Upper lobe of left lung (tissue), 6 donors: ENCODE measurements around the gene TMEM132D. TPM values are rescaled to one million over a fixed set of nuclear protein-coding genes. Genes with fewer than 3 reads are reported as not detected.

Experiments
- ATAC-seq, 2 donors: fragments of 200-7000 bp; cut with Tn5 transposase; one replicate each; pipeline ENCODE4 v1.9.1; 2022; ENCODE audit warnings: mild to moderate bottlenecking in 2 of 2, moderate library complexity in 2 of 2; ENCODE audit not compliant: low FRiP score in 2 of 2
- DNase-seq, 2 donors: peaks; one replicate each; pipeline ENCODE4 v3.0.0-alpha.2; 2019 to 2020
- H3K27ac ChIP-seq, 4 donors: fragments of 200-600 bp; sonication (generic); one replicate each; pipeline ENCODE4 v1.5.1; 2016 to 2019
- H3K27me3 ChIP-seq, 4 donors: fragments of 200-600 bp; sonication (generic); one replicate each; pipeline ENCODE4 v1.5.1; 2017 to 2019
- H3K36me3 ChIP-seq, 4 donors: fragments of 200-600 bp; sonication (generic); one replicate each; pipeline ENCODE4 v1.5.1; 2016 to 2019
- H3K4me1 ChIP-seq, 4 donors: fragments of 200-600 bp; sonication (generic); one replicate each; pipeline ENCODE4 v1.5.1; 2018 to 2019
- H3K4me3 ChIP-seq, 4 donors: fragments of 200-600 bp; sonication (generic); one replicate each; pipeline ENCODE4 v1.5.1; 2017 to 2019; ENCODE audit warnings: mild to moderate bottlenecking in 2 of 4, moderate library complexity in 1 of 4
- H3K9me3 ChIP-seq, 4 donors: fragments of 200-600 bp; sonication (generic); one replicate each; pipeline ENCODE4 v1.5.1; 2018 to 2019
- EP300 ChIP-seq, 4 donors: sonication (generic); formaldehyde crosslinking; IDR thresholded peaks; one replicate each; pipeline ENCODE4 v1.5.1; 2017; ENCODE audit warnings: antibody characterized with exemption in 4 of 4, control low read depth in 2 of 4
- POLR2A ChIP-seq, 4 donors: fragments of 450-650 bp; IDR thresholded peaks; one replicate each; pipeline ENCODE4 v1.5.1; 2016 to 2017; ENCODE audit warnings: antibody characterized with exemption in 4 of 4, mild to moderate bottlenecking in 2 of 4
- POLR2AphosphoS5 ChIP-seq, 2 donors: sonication (generic); formaldehyde crosslinking; IDR thresholded peaks; one replicate each; pipeline ENCODE4 v1.5.1; 2017; ENCODE audit warnings: antibody characterized with exemption in 2 of 2
- WGBS, 2 donors: methylation state at CpG; one replicate each; pipeline ENCODE4 v1.1.5; 2017 to 2018; 5-methylcytosine and 5-hydroxymethylcytosine counted together
- total RNA-seq, 6 donors: library from RNA; depleted of rRNA in 4 of 6; stranded (reverse); fragments of >200 nt in 4 of 6; gene quantifications; one replicate each; pipeline versions ENCODE4 v1.1.0 to v1.2.1, GENCODE V29; 2016 to 2021
- TF ChIP-seq, protein P1 (sequence below), 6 experiments: fragments of 450-650 bp in 4 of 6; fragments of 200-600 bp in 2 of 6; sonication (generic) in 2 of 6; IDR thresholded peaks; one replicate each; pipeline ENCODE4 v1.5.1; 2016 to 2019; ENCODE audit warnings: antibody characterized with exemption in 6 of 6
- donor health status: DM: no; HTN: no; CAD: no; lungs with moderate emphysema.
- donor health status: DM: no; HTN: yes; CAD: no; lungs with severe emphysema.

Gene TMEM132D
- total RNA-seq, 6 donors from 2014 or later: 0.30 to 1.0 (median 0.79) TPM; not detected in 1

- WGBS, 2 donors: 88 to 92% methylated on average over 1 of the region's 1 CpG
- ATAC-seq (no peak), DNase-seq (no peak)
- Histone ChIP-seq H3K36me3 (no peaks in the 10 kb centered on the region), H3K27ac (no peak overlapping the region), H3K27me3 (no peaks in the 10 kb centered on the region), H3K4me3 (no peak overlapping the region), H3K9me3 (peaks cover 0 to 38% (median 7%) of the 10 kb centered on the region in 4 donors), H3K4me1 (no peaks in the 10 kb centered on the region)
- TF ChIP-seq POLR2A (IDR thresholded peaks at IDR 0.05): no peak
- TF ChIP-seq POLR2AphosphoS5 (IDR thresholded peaks at IDR 0.05): no peak
- TF ChIP-seq EP300 (IDR thresholded peaks at IDR 0.05): no peak
- TF ChIP-seq, protein P1, sequence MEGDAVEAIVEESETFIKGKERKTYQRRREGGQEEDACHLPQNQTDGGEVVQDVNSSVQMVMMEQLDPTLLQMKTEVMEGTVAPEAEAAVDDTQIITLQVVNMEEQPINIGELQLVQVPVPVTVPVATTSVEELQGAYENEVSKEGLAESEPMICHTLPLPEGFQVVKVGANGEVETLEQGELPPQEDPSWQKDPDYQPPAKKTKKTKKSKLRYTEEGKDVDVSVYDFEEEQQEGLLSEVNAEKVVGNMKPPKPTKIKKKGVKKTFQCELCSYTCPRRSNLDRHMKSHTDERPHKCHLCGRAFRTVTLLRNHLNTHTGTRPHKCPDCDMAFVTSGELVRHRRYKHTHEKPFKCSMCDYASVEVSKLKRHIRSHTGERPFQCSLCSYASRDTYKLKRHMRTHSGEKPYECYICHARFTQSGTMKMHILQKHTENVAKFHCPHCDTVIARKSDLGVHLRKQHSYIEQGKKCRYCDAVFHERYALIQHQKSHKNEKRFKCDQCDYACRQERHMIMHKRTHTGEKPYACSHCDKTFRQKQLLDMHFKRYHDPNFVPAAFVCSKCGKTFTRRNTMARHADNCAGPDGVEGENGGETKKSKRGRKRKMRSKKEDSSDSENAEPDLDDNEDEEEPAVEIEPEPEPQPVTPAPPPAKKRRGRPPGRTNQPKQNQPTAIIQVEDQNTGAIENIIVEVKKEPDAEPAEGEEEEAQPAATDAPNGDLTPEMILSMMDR (IDR thresholded peaks at IDR 0.05): no peak
These were observed 222.7 kb downstream of the TMEM132D start for GRCh38 chr12:129681151-129681550.

GRCh38 chr12:129676411-129676810 is 227.4 kb downstream of the TMEM132D start:
- no peak for TF ChIP-seq EP300 (IDR thresholded peaks at IDR 0.05)
- no peak for TF ChIP-seq POLR2A (IDR thresholded peaks at IDR 0.05)
- no peak for TF ChIP-seq POLR2AphosphoS5 (IDR thresholded peaks at IDR 0.05)
- TF ChIP-seq, protein P1 (IDR thresholded peaks at IDR 0.05): no peak
- H3K9me3 ChIP-seq: peaks cover 0 to 11% (median 3%) of the 10 kb centered on the region in 4 donors
- DNase-seq (no peak), ATAC-seq (no peak)
- no peaks in the 10 kb centered on the region for H3K27me3 ChIP-seq
- no peak overlapping the region for H3K4me3 ChIP-seq
- WGBS, 2 donors: 81 to 82% methylated on average over 7 of the region's 7 CpGs
- no peak overlapping the region for H3K27ac ChIP-seq
- no peaks in the 10 kb centered on the region for H3K36me3 ChIP-seq
- no peaks in the 10 kb centered on the region for H3K4me1 ChIP-seq

DNA sequence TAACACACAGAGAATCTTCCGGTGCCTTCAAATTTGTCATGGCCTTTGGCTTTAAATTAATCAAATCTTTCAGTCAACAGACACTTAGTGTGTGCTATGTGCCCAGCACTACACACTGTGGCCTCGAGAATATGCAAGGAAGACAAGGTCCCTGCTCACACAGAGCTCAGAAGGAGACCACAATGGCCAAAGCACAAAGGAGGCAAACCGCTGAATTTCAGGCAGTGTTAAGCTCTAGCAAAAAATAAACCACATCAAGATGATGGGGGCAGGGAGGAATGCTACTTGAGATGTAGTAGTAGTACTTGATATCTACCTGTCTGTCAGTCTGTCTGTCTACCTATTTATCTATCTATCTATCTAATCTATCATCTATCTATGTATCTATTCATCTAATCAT is 227.9 kb downstream of the TMEM132D start:
- 79 to 80% methylated on average over 3 of the region's 3 CpGs for WGBS, 2 donors
- Histone ChIP-seq H3K9me3 (peaks cover 0 to 6% (median 2%) of the 10 kb centered on the region in 4 donors), H3K27me3 (no peaks in the 10 kb centered on the region), H3K27ac (no peak overlapping the region), H3K4me3 (no peak overlapping the region), H3K36me3 (no peaks in the 10 kb centered on the region), H3K4me1 (no peaks in the 10 kb centered on the region)
- no peak for DNase-seq
- ATAC-seq: no peak
- TF ChIP-seq, protein P1 (IDR thresholded peaks at IDR 0.05): no peak
- TF ChIP-seq EP300 (IDR thresholded peaks at IDR 0.05): no peak
- TF ChIP-seq POLR2AphosphoS5 (IDR thresholded peaks at IDR 0.05): no peak
- TF ChIP-seq POLR2A (IDR thresholded peaks at IDR 0.05): no peak

GRCh38 chr12:129675496-129675895 is 228.3 kb downstream of the TMEM132D start:
- DNase-seq (no peak), ATAC-seq (no peak)
- Histone ChIP-seq H3K27me3 (no peaks in the 10 kb centered on the region), H3K36me3 (no peaks in the 10 kb centered on the region), H3K27ac (no peak overlapping the region), H3K4me1 (no peaks in the 10 kb centered on the region), H3K9me3 (peaks cover 0 to 2% (median 0%) of the 10 kb centered on the region in 4 donors), H3K4me3 (no peak overlapping the region)
- TF ChIP-seq POLR2AphosphoS5 (IDR thresholded peaks at IDR 0.05): no peak
- TF ChIP-seq POLR2A (IDR thresholded peaks at IDR 0.05): no peak
- TF ChIP-seq EP300 (IDR thresholded peaks at IDR 0.05): no peak
- TF ChIP-seq, protein P1 (IDR thresholded peaks at IDR 0.05): no peak
- 86 to 87% methylated on average over 4 of the region's 4 CpGs for WGBS, 2 donors

DNA sequence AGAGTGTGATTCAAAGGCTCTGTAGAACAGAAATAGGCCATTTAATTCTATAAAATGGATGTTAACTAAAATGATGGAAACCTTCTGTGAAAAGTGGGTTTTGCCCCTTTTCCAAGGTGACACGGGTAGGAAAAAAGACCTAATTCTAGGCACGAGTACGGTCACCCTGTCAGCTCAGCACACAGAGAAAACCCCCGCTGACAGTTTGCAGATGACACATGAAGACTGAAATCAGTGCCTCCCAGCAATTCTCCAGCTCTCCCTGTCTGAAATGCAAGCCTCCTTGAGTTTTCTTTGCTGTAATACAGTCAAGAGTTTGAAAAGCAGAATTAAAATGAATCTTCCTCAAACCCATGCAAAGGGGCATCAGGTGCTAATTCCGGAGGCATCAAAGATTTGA is 230.0 kb downstream of the TMEM132D start:
- H3K4me1 ChIP-seq: no peaks in the 10 kb centered on the region
- no peaks in the 10 kb centered on the region for H3K27me3 ChIP-seq
- no peaks in the 10 kb centered on the region for H3K9me3 ChIP-seq
- no peak for ATAC-seq
- WGBS, 2 donors: 64 to 75% methylated on average over 5 of the region's 5 CpGs
- no peak overlapping the region for H3K27ac ChIP-seq
- DNase-seq: no peak
- no peaks in the 10 kb centered on the region for H3K36me3 ChIP-seq
- TF ChIP-seq EP300 (IDR thresholded peaks at IDR 0.05) (no peak), POLR2AphosphoS5 (IDR thresholded peaks at IDR 0.05) (no peak), POLR2A (IDR thresholded peaks at IDR 0.05) (no peak)
- TF ChIP-seq, protein P1 (IDR thresholded peaks at IDR 0.05): no peak
- no peak overlapping the region for H3K4me3 ChIP-seq
